Skeletal muscle tissue (tissue), 4 donors: Measurements from ENCODE around the gene NEK1. TPM values are rescaled to one million over a fixed set of nuclear protein-coding genes. Genes with fewer than 3 reads are reported as not detected.

ENCODE experiments used
- H3K27ac ChIP-seq: one replicate; pipeline ENCODE4 v1.7.0; 2013; ENCODE audit warnings: mild to moderate bottlenecking, low read depth, low read length, inconsistent platforms
- H3K27me3 ChIP-seq, 3 donors: one replicate each; pipeline ENCODE4 v1.7.0; 2013; ENCODE audit warnings: low read length in 3 of 3; ENCODE audit not compliant: control insufficient read depth in 3 of 3, insufficient read depth in 3 of 3
- H3K36me3 ChIP-seq, 3 donors: one replicate each; pipeline ENCODE4 v1.7.0; 2013; ENCODE audit warnings: low read length in 3 of 3; ENCODE audit not compliant: control insufficient read depth in 3 of 3, insufficient read depth in 3 of 3
- H3K4me1 ChIP-seq, 3 donors: one replicate each; pipeline ENCODE4 v1.7.0; 2013; ENCODE audit warnings: low read length in 3 of 3, mild to moderate bottlenecking in 3 of 3; ENCODE audit not compliant: control insufficient read depth in 3 of 3, insufficient read depth in 3 of 3
- H3K4me3 ChIP-seq, 3 donors: one replicate each; pipeline ENCODE4 v1.7.0; 2013; ENCODE audit warnings: low read length in 3 of 3
- H3K9ac ChIP-seq, 3 donors: one replicate each; pipeline ENCODE4 v1.7.0; 2013; ENCODE audit warnings: low read length in 3 of 3, mild to moderate bottlenecking in 3 of 3, moderate library complexity in 2 of 3, low read depth in 1 of 3
- H3K9me3 ChIP-seq, 3 donors: one replicate each; pipeline ENCODE4 v1.7.0; 2013; ENCODE audit warnings: low read length in 3 of 3; ENCODE audit not compliant: control insufficient read depth in 3 of 3
- total RNA-seq: library from RNA; depleted of rRNA; stranded (reverse); fragments of >200 nt; gene quantifications from one replicate; pipeline ENCODE4 v1.2.3, GENCODE V29; 2014
- donor health status: Osteomylitis.

Gene NEK1
- total RNA-seq, 1 donor from 2014 or later = 16.7 TPM

DNA sequence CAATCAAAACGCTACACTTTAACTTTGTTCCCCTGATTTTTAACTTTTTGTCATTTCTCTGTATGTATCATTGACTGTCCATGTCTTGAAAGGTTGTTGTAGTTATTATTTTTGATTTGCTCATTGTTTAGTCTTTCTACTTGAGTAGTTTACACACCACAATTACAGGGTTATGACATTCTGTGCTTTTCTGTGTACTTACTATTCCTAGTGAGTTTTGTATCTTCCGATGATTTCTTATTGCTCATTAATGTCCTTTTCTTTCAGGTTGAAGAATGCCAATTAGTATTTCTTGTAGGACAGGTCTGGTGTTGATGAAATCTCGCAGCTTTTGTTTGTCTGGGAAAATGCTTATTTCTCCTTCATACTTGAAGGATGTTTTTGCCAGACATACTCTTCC is 252.4 kb downstream of the NEK1 start:
- Histone ChIP-seq H3K36me3 (no peaks in the 10 kb centered on the region), H3K27ac (no peak overlapping the region), H3K9ac (no peak overlapping the region), H3K4me1 (no peaks in the 10 kb centered on the region), H3K9me3 (no peaks in the 10 kb centered on the region), H3K4me3 (no peak overlapping the region), H3K27me3 (no peaks in the 10 kb centered on the region)

GRCh38 chr4:169352360-169352759 is 260.0 kb downstream of the NEK1 start:
- H3K27ac ChIP-seq = no peak overlapping the region
- H3K4me3 ChIP-seq = no peak overlapping the region
- no peak overlapping the region for H3K9ac ChIP-seq
- no peaks in the 10 kb centered on the region for H3K4me1 ChIP-seq
- H3K27me3 ChIP-seq = no peaks in the 10 kb centered on the region
- no peaks in the 10 kb centered on the region for H3K36me3 ChIP-seq
- H3K9me3 ChIP-seq = no peaks in the 10 kb centered on the region

- no peaks in the 10 kb centered on the region for H3K36me3 ChIP-seq
Measured at GRCh38 chr4:169351872-169352271, 260.5 kb downstream of the NEK1 start.

DNA sequence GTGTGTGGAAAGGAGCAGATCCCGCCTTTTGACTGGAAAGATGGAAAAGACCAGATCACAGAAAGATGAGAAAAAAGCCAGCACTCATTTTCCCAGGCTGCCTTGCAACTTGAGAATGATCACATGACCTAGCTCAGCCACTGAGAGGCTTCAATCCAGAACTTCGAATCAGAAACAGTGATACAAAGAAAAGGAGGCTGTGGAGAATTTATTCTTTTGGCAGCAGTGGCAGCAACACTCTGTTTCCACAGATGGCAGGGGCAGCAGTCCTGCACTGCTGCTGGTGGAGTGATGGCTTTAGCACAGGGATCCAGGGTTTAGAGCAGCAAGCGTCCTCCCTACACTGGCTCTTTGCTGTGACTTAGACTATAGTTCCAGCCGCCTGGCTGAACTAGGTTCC is 263.8 kb downstream of the NEK1 start:
- no peak overlapping the region for H3K4me3 ChIP-seq
- no peaks in the 10 kb centered on the region for H3K4me1 ChIP-seq
- H3K9me3 ChIP-seq = no peaks in the 10 kb centered on the region
- no peak overlapping the region for H3K9ac ChIP-seq
- H3K27ac ChIP-seq = no peak overlapping the region
- H3K27me3 ChIP-seq = no peaks in the 10 kb centered on the region
- H3K36me3 ChIP-seq = no peaks in the 10 kb centered on the region

More at GRCh38 chr4:169351872-169352271, 260.5 kb downstream of the NEK1 start:
- Histone ChIP-seq H3K9ac (peak overlapping the region in 1 of 3 donors; percentile 21), H3K4me3 (peak overlapping the region in 1 of 3 donors; percentile 15), H3K4me1 (no peaks in the 10 kb centered on the region), H3K27ac (no peak overlapping the region), H3K9me3 (no peaks in the 10 kb centered on the region), H3K27me3 (no peaks in the 10 kb centered on the region)

- Histone ChIP-seq H3K36me3 (no peaks in the 10 kb centered on the region), H3K27ac (no peak overlapping the region), H3K9ac (no peak overlapping the region), H3K4me3 (no peak overlapping the region), H3K9me3 (no peaks in the 10 kb centered on the region), H3K27me3 (no peaks in the 10 kb centered on the region), H3K4me1 (peaks cover 0 to 13% (median 4%) of the 10 kb centered on the region in 3 donors)
Measured at GRCh38 chr4:169346840-169347239, 265.5 kb downstream of the NEK1 start.

DNA sequence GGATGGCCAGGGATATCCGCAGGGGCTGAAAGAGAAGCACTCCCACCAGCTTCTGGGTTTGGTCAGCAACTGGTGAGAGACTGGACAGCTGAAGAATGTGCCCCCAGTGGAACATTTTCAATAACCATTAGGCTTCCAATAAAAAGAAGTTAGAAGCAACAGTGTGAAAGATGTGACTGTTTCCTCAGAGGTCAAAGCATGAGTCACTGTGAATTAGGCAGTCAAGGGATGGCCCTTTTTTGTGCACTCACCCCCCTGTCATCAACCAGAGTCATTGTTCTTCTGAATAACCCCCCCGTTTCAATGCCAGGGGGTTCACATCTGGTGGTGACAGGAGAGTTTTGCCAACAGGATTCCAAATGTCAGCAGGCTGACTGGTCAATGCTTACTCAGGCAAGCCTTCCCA is 267.1 kb downstream of the NEK1 start:
- H3K36me3 ChIP-seq = no peaks in the 10 kb centered on the region
- peaks cover 0 to 13% (median 4%) of the 10 kb centered on the region in 3 donors for H3K4me1 ChIP-seq
- no peaks in the 10 kb centered on the region for H3K27me3 ChIP-seq
- no peak overlapping the region for H3K4me3 ChIP-seq
- no peak overlapping the region for H3K9ac ChIP-seq
- no peak overlapping the region for H3K27ac ChIP-seq
- H3K9me3 ChIP-seq = no peaks in the 10 kb centered on the region

Other genes with a start within 250 kb of the NEK1 start
- gene CLCN3, start 8.0 kb upstream of the NEK1 start, total RNA-seq = 25.1 TPM
- 13.0 TPM for gene HPF1, start 145.4 kb upstream of the NEK1 start, total RNA-seq